HS-5 (cell line): ENCODE data around the gene DRC7.

Experiments
- DNase-seq: peaks from one replicate; pipeline ENCODE4 v3.0.0-alpha.2; 2012; ENCODE audit warnings: low read depth

The DRC7 gene, protein sequence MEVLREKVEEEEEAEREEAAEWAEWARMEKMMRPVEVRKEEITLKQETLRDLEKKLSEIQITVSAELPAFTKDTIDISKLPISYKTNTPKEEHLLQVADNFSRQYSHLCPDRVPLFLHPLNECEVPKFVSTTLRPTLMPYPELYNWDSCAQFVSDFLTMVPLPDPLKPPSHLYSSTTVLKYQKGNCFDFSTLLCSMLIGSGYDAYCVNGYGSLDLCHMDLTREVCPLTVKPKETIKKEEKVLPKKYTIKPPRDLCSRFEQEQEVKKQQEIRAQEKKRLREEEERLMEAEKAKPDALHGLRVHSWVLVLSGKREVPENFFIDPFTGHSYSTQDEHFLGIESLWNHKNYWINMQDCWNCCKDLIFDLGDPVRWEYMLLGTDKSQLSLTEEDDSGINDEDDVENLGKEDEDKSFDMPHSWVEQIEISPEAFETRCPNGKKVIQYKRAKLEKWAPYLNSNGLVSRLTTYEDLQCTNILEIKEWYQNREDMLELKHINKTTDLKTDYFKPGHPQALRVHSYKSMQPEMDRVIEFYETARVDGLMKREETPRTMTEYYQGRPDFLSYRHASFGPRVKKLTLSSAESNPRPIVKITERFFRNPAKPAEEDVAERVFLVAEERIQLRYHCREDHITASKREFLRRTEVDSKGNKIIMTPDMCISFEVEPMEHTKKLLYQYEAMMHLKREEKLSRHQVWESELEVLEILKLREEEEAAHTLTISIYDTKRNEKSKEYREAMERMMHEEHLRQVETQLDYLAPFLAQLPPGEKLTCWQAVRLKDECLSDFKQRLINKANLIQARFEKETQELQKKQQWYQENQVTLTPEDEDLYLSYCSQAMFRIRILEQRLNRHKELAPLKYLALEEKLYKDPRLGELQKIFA

DNA sequence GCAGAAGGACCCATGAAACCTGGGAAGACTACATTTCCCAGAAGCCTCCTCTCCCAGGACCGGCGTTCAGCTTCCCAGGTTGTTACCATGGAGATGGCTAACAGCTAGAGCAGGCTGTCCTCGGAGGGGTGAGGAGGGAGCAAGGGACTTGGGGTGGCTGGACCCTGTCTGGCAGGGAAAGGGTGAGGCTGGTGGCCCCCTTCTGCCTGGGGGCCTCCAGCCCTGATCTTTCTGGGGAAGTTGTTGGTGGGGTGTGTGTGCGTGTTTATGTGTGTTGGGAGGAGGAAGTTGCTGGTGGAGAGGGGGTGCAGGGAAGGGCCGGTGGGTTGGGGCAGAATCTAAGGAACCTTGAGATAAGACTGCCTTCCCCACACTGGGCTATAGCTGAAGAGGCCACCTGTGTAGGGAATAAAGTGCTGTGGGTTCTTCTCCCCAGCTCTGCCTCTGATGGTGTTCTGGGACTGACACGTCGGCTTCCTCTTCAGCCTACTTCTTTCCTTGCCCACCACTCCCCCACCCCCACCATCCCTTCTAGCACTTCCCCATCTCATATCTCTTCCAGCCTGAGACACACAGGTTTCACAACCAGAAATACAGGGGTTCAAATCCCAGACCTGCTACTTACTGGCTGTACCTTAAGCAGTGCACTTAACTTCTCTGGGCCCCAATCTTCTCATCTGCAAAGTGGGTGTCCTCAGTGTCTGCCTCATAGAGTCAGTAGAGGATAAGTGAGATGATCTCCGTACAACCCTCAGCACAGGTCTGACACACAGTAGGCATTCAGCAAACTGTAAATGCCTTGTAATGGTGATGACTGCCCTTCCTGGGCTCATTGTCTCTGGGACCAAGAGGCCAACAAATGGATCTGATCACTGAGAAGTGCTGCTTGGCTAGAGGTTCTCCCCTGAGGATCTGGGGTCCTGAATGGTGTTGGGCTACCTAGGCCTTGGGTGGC is at the start of gene DRC7:
DRC7 (plus strand) TSS at position 82 of the 955 bp plus-strand sequence. CDS start 3,144 bp downstream, outside the sequence.
- DNase-seq = peak; percentile 6

DNA sequence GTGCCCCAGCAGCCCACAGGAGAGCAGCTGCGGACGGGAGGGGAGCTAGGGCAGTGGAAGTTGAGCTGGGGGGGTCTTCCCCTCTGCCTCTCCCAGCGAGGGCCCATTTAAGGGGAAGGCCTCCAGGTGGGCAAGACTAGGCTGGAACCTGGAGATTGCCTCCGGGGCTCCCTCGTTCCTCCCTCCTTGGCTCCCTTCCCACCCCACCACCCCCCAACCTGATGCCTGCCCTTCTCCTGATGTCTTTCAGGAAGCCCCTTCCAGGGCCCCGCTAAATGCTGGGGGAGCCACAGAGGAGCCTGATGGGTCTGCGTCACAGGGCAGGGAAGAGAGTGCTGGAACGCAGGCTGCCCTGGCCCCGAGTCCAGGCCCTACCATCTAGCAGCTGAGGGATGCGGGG is 49.4 kb upstream of the DRC7 start:
- no peak for DNase-seq

DNA sequence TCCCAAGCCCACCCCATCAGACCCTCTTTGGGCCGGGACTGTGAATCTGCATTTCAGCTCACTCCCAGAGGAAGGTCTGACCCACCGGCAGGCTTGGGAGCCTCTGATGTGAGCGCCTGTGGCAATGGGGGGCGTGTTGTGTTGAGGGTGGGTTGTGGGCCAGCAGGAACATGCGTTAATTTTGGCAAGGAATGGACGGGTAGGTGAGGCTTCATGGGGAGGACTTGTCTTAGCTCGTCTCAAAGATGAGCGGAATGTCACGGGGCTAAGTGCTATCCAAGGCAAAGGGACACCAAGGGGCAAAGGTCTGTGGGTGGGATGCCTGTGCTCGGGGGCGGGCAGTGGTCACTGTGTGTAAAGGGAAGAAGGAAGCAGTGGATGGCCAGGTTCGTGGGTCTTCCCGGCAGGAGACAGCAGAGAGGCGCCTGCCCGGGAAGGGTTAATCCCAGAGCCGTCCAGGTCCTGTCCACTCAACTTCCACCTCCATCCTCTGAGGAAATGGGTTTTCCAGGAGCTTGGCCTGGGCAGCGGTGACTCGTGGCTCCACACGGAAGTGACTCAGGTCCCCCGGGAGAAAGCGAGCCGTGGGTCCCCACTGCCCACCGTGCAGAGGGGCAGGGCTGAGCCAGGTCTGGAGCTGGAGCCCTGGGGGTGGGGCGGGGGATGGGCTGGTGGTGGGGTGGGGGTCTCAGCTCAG is 48.8 kb upstream of the DRC7 start:
- DNase-seq = no peak

DNA sequence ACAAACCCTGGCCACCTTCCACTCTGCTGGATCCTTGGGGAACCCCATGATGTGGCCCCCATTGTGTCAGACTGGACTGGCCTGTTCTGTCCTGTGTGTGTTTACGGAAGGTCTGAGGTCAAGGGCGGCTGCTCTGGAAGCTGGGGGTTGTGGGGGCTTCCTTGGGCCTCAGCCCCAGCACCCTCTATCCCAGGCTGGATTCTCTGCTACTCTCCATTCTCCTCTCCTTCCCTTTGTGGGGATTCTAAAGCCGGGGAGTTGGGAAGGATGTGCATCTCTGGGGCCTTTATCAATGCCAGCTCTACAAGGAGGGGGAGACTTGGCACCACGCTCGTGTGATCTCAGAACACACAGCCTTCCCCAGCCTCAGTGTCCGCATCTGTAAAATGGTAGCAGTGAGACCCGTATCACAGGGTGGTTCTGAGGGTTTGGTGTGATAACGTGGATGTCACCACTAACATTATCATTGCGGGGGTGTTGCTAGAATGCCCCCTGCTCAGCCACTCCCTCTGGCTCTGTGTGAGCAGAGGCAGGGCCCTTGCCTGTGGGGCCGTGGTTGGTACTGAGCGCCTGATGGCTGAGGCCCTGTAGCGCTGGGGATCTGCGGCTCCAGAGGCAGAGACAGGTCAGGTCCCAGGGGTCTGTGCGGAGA is 48.1 kb upstream of the DRC7 start:
- DNase-seq = no peak

DNA sequence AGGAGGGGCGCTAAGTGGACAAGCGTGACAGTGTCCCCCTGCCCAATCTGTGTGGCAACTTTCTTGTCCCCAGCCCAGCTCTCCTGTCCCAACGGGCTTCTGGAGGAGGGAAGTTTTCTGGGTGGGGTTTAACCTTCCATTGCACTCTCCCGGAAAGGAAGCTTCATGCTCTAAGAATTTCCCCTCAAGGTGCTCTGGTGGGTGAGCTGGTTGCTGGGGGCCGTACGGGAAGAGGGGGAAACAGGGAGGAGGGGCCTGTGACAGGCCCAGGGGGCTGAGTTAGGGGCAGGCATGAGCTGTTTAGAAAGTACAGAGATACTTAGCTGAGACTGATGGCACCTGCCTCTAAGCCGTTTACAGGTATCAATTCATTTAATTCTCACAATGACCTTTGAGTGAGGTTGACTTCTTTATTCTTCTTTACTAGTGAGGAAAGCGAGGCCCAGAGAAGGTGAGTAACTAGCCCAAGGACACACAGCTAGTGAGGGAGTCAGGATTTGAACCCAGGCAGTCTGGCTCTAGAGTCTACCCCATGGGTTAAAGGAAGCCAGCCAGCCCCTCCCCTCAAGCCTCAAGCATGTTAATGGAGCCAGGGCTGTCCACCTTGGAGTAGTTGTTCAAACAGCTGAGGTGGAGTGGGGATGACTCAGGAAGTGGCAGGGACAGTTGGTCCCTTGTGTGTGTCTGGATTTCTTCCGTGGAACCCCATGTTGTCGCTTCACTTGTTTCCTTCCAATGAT is 47.3 kb upstream of the DRC7 start:
- DNase-seq = no peak

- DNase-seq = no peak
Measured at GRCh38 chr16:57648125-57648524, 46.5 kb upstream of the DRC7 start.

- peak; percentile 56 for DNase-seq
Measured at GRCh38 chr16:57648581-57649442, 45.8 kb upstream of the DRC7 start.

DNA sequence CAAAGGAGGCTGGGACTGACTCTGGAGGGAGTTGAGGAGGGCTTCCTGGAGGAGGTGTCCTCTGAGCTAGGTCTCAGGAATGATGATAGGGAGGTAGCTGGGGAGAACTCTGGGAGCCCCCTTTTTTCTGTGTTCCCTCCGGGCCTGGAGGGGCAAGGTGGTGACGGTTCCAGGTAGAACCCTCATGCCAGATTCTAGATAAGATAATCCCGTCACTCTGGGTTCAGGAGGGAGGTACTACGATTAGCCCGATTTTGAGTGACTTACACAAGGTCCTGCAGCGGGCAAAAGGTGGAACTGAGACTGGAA is 45.2 kb upstream of the DRC7 start:
- DNase-seq = no peak

GRCh38 chr16:57649846-57650245 is 44.8 kb upstream of the DRC7 start:
- no peak for DNase-seq

GRCh38 chr16:57651344-57652333 is 43.0 kb upstream of the DRC7 start:
- DNase-seq = no peak

GRCh38 chr16:57652695-57653471 is 41.7 kb upstream of the DRC7 start:
- no peak for DNase-seq

- no peak for DNase-seq
Measured at GRCh38 chr16:57653936-57654335, 40.7 kb upstream of the DRC7 start.

- DNase-seq = no peak
Measured at GRCh38 chr16:57656342-57656955, 38.2 kb upstream of the DRC7 start.

DNA sequence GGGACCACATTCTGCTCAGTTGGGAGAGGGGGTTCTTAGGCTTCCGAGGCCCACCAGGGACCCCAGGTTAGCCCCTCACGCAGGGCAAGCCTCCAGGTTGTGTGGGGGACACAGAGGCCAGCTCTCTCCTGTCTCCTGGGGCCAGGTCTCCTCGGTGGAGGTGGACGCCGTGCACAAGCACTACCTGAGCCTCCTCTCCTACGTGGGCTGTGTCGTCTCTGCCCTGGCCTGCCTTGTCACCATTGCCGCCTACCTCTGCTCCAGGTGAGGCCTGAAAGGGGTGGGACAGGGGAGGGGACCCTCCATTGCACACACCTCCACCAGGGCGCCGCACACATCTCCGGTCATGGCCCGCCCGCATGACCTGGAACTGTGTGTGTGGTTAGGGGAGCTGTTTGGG is 37.4 kb upstream of the DRC7 start:
- no peak for DNase-seq

- DNase-seq = no peak
Measured at GRCh38 chr16:57658130-57658877, 36.3 kb upstream of the DRC7 start.
